GM21723 (cell line): ENCODE results near the gene RAVER1.
A peak's percentile ranks its signal among the peaks of the same experiment; 100 is the strongest.
"Not testable (repeated sequence)": the region's sequence is repeated elsewhere in the genome, so short reads cannot be mapped to it uniquely, and the experiment has no call there.

ENCODE experiments used
- ATAC-seq: cut with Tn5 transposase; IDR thresholded peaks from one replicate; pipeline ENCODE4 v1.9.1; 2021; ENCODE audit warnings: mild to moderate bottlenecking, moderate library complexity; ENCODE audit not compliant: unreplicated experiment

RAVER1 gene

DNA sequence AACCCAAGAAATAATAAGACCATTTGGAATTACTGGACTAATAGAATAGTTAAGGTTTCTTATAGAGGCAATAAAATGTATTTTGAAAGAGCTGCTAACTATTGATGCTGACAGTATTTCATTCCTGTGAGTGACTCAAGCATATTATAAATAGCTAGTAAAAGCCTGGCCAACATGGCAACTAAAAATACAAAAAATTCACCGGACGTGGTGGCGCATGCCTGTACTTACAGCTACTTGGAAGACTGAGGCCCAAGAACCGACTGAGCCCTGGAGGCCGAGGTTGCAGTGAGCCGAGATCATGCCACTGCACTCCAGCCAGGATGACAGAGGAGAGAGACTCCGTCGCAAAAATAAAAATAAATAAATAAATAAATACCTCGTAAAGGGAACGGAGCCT is 11.5 kb upstream of the RAVER1 start:
- no peak for ATAC-seq

DNA sequence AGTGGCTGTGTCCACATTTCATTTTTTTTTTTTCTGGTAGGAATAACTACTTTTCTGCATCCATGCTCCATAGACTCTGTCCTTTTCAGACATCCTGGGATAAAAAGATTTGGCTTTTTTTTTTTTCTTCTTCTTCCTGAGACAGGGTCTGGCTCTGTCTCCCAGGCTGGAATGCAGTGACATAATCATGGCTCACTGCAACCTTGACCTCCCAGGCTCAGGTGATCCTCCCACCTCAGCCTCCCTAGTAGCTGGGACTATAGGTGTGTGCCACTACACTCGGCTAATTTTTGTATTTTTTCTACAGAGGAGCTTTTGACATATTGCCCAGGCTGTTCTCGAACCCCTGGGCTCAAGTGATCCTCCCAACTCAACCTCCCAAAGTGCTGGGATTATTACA is 10.2 kb upstream of the RAVER1 start:
- no peak for ATAC-seq

DNA sequence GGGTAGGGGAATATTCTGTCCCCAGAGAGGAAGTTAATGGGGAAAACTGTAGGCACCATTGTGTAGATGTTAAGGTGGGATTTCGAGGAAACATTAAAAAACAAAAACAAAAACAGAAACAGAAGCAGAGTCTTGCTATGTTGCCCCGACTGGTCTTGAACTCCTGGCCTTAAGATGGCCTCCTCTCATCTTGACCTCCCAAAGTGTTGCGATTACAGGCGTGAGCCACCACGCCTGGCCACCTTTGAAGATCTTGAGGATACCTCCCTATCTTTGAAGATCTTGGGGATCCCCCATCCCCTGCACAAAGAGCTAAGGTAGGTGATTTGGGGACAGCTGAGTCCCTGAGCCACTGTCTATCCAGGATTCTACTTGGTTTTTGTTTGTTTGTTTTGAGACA is 6.6 kb upstream of the RAVER1 start:
- ATAC-seq: no peak

DNA sequence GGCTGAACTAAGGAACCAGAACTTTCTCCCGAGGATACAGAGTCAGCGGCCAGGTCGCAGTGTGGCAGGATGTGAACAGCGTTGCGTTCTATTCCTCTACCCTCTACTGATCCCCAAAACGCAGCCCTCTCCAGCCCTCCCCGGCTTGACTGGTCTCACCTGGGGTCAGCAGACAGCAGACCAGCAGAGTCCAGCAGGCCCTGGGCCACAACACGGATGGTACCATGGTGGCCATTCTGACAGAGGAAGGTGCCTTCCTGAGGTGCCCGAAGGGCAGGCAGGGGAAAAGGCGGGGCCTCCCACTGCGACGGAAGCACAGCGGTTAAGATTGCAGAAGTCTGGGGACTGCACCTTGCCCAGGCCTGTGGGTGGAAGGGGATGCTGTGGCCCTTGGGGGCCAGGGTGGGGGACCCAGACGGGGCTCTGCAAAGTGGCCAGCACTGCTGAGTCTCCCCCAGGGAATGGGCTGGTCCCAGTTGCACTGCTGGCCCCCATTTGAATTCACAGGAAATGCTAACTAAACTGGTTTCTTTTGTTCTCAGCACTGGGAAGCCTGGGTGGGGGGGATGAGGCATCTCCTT is 6.1 kb upstream of the RAVER1 start, which contains the start of gene ICAM3:
Gene ICAM3 (minus strand): TSS at position 245 of the 581 bp plus-strand sequence. CDS start 10 bp downstream, at position 235.
- ATAC-seq: peak; percentile 63

DNA sequence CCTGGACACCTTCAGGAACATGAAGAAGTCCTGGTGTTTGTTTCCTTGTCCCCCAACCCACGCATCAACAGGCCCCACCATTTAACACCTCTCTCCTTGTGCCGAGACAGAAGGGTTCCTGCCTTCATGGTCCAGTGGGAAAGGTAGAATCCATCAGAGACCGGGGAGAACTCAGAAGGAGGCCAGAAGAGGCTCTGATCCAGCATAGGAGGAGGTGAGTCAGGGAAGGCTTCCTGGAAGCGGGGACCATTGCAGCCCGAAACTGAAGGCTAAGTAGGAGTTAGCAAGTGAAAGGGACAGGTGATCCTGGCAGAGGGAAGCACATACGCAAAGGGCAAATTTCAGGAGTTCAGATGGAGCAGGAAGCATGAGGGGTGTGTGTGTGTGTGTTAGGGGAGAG is 5.6 kb upstream of the RAVER1 start:
- no peak for ATAC-seq

DNA sequence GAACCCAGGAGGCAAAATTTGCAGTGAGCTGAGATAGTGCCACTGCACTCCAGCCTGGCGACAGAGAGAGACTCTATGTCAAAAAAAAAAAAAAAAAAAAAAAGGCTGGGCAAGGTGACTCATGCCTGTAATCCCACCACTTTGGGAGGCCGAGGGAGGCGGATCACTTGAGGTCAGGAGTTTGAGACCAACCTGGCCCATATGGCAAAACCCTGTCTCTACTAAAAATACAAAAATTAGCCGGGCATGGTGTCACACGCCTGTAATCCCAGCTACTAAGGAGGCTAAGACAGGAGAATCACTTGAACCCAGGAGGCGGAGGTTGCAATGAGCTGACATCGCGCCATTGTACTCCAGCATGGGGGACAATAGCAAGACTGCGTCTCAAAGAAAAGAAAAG is 3.4 kb upstream of the RAVER1 start:
- not testable (repeated sequence) for ATAC-seq

DNA sequence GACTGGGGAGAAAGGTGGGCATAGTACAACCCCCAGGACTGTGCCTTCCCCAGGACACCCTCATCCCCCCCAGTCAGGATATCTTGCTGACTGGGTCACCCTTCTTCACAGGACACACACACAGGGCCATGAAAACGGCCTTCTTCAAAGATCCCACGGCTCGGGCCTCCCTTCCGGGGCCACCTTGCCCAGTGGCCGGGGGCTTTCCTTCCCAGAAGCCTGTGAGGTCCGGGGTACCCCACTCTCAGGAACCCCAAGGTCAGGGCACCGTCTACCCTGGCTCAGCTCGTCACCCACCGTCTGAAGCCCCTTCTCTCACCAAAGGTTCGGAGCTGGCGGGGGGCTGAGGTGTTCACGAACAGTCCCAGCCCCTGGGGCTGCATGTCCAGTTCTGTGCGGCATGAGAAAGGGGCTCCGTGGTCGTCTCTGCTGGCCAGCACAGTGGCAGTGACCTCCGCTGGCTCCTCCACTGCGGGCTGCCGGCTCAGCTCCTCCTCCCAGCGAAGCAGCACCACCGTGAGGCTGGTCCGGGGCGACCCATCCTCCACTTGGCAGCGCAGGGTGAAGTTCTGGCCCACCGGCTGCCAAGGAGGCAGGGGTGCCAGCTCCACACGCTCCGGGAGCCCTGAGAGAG is 2.1 kb upstream of the RAVER1 start:
- ATAC-seq: no peak

DNA sequence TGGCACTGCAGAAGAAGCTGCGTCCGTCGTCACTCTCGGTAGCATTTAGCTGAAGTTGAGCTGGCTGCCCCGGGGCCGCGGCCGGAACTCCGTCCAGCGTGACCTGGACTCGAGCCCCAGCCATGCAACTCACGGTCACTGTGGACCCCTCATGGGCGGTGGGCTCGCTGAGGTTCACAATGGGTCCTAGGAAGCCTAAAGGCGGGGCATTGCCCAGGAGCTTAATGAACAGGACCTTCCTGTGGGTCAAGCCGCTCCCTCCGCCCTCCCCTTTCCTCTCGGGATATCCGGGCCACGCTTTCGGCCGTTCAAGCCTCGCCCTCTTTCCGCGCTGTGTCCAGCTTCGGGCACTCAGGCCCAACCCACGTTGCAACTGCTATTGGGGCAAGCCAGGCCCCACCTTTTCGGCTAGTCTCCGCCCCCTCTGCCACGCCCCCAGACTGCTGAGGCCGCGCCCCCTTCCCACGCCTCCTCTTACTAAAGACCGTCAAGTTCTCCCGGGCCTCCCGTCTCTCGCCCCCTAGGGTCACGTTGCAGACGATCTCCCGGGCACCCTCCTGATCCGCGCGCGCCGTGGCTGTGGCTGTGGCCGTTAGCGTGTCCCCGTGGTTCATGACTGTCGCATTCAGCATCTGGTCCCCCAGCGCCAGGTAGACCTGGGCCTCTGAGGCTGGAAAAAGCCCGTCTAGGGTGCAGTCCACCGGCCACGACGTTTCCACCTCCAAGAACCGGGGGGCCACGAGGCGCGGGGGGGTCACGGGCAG is 1.4 kb upstream of the RAVER1 start:
- ATAC-seq: no peak

DNA sequence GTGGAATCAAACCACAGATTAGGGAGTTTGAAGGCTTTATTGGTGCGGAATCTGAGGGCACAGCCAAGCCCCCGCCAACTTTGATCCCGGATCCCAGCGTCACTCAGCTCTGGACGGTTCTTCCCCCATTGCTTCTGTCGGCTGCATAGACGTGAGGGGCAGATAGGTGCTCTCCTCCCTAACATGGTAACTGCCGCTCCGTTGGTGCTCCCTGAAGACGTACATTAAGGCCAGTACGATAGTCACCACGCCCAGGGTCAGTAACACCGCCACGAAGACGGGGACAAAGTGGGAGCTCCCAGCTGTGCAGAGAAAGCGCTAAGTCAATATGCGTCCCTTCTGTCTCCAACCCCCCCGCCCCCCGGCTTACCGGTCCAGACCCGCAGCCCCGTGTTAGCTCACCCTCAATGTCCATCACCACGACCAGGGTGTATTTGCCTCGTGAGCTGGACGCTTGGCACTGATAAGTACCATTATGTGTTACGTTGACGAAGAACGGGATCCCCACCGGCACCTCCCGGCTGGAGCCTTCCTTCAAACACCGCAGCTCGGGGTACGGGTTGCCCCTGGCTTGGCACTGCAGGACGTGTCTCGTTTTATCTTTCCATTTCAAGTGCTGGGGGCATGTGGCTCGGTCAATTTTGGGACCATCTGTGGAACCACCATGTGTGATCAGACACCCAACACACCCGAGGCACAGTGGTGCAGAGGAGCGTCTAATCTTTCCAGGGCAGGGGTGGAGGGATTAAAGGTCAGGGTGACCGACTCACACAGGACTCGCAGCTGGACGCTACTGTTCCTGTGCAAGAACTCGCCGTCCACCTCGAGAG is 644 bp upstream of the RAVER1 start:
- ATAC-seq: peak; percentile 10

DNA sequence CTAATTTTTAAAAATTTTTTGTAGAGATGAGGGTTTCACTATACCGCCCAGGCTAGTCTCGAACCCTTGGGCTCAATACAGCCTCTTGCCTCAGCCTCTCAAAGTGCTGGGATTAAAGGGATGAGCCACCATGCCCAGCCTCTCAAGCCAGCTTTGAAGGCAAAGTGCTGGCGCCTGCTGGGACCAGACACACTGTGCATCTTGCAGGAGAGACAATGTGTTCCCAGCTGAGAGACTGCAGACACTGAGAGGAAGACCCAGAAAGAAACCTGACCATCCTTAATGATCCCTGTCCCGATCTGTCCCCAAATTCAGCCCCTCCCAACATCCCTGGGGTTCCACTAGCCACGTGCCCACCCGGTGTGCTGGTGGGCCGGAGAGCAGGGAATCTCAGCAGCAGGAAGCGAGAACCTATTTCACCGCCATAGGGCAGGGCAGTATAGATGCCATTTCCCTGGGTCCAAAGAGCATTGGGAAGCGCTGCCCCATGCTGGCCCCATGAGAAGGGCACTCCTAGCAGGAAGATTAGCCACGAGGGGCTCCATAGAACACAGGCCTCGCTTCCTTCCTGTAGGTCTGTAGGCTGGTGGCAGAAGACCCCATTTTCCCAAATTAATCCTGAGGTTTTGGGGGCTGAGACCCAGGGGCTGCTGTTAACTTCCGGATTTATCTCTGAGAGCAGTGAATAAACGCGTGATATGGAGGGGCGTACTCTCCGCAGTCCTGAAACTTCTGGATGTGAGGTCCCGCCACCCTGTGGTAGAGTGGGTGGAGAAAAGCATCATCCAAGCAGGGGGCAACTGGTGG is 968 bp downstream of the RAVER1 start:
- no peak for ATAC-seq

DNA sequence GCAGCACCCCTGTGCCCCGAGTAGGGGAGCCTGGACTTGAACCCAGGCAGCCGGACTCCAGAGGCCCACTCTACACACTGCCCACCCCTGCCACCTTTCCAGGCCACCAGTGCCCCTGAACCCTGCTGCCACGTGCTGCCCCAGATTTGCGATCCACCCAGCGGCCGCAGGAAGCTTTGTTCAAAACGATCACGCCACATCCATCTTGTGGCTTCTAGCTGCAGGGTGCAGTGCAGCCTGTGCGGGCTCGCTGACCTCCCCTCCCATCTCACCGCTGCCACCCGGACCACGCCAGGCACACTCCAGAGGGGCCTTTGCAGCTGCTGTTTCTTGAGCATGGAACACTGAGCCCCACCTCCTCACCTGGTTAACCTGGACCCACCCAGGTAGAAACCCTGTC is 3.8 kb downstream of the RAVER1 start:
- no peak for ATAC-seq

DNA sequence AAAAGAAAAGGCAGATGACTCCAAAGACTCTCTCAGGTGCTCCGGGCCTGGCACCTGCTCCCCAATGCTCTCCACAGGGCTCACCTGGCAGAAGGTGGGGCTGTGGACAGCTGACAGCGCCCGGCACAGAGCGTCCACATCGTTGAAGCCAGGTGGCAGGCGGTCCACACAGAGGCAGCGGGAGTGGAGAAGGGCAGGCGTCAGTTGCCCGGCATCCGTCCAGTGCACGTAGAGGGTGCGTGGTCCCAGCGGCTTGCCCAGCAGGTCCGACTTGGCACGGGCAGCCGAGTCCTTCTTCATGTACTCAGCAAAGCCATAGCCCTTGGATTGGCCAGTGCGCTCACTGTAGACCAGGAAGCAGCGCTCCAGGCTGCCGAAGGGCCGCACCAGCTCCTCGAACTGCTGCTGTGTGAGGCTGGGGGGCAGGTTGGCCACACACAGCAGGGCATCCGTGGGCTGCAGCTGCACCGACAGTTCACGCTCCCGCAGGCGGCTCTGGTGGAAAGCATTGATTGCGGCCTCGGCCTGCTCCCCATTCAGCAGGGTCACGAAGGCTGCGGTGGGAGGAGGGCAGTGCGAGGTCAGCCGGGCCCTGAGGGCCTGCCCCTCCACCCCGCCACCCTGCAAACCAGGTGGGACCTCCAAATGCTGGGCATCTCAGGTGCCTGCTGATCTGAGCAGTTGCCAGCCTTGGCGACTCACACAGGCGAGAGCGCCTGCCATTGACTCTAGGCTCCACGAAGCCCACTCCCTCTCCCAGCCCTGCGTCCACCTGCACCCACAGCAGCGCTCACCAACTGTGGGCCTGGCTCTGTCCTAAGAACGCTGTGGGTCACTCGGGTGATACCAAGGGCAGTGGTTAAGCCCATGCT is 4.5 kb downstream of the RAVER1 start:
- no peak for ATAC-seq

DNA sequence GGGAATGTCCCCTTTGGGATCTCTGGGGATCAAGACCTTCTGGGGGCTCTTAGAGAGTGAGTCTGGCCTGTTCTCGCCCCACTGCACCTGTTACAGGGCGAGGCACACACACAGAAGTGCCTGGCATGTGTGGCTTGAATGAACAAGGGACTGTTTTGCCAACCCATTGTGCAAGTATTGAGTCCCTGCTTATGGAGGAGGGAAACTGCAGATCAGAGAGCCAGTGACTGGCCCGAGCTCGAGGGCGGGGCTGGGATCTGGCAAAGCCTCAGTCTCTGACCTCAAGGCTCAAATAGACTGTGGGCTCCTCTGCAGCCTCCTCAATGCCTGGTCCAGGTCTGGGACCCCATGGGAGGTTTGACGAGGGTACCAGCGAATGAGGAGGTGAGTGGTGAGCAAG is 5.5 kb downstream of the RAVER1 start:
- no peak for ATAC-seq

DNA sequence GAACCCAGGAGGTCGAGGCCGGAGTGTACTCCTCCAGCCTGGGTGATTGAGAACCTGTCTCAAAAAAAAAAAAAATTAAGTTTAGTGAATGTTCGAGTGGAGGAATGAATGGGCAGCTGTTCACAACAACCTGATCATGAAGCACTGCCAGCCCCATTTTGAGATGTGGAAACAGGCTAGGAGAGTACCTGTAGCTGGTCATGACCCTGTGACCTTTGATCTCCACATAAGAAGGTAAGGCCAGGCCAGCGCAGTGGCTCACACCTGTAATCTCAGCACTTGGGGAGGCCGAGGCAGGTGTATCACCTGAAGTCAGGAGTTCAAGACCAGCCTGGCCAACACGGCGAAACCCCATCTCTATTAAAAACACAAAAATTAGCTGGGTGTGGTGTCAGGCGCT is 7.6 kb downstream of the RAVER1 start:
- ATAC-seq: no peak

DNA sequence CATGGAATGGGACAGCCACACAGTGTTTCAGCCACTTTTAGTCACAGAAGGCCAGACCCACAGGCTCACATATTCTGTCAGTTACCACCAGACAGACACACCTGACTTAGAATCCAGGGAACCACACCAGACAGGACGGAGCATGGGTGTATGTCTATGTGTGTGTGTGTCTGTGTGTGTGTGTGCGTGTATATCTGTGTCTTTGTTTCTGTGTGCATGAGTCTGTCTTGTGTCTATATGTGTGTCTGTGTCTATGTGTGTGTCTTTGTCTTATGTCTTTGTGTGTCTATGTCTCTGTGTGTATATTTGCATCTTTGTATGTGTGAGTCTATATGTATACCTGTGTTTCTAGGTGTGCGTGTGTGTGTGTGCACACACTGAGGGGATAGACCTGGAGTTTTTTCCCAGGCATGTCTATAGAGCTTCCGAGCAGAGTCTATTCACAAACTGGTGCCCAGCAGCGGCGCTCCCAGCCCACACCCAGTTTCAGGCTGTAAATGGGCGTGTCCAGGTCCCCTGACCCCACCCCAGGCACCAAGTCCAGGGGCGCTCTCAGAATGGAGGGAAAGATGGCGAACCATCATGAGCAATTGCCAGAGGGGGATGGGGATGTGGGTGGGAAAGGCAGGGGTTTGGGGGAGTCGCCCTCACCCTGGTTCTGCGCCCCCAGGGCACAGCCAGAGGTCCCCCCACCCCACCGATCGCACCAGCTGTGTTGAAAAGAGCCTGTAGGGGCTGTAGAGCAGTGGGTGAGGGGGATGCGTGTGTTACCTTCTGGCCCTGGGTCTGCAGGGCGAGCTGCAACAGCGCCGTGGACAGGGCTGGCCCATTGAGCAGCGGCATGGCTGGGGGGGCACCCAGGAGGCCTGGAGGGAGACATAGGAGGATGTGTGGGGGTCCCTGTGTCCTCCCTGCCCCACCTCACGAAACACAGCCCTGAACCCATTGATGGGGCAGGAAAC is 11.2 kb downstream of the RAVER1 start:
- no peak for ATAC-seq

DNA sequence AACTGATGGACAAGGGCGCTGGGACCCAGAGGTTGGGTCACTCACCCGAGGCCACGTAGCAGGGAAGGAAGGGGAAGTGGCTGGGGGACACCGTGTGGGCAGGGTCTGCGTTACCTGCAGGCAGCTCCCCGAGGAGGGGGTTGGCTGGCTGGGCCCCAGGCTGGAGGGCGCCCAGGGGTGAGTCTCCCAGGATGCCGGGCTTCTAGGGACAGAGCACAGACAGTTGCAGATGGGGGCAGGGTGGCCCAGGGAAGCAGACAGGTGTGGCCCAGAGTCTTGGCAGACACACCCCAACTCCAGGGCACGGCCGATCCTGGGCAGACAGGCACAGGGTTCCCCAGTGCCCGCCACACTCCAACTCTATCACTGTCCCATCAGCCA is 11.9 kb downstream of the RAVER1 start:
- no peak for ATAC-seq

DNA sequence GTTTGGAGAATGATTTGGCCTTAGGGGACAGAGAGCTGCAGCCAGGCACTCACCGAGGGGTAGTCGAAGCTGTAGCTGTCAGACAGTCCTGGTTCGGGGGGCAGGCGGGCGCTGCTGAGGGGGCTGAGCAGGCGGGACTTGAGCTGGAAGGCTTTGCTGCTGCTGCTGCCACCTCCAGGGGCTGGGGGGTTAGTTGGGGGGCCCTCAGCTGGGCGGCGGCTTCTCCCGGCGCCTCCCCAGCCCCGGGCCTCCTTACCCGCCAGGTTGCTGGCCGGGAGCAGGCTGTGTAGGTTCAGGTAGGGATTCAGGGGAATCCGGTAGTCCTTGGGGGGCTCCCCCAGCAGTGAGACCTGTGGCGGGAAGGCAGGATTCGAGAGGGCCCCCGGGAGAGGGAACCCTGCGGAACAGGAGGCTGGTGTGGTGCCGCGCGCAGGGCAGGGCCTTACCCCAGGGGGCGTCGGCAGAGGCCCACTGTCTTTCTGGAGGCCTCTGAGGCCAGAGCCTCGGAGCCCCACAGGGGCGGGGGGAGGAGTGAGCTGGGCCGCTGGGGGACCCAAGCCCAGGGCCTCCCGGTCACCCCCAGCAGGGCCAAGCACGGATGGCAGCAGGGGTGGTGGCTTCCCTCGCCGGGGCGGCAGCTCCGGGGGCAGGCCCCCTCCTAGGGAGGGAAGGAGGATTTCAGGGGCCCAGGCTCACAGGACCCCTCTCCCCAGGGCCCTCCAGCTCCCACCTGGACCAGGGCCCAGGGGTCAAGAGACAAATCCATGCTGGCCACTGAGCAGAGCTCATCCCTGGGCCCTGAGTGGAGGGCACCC is 12.5 kb downstream of the RAVER1 start:
- ATAC-seq: no peak
